ENCODE measurements around the gene FAM221B. TPM values are rescaled to one million over a fixed set of nuclear protein-coding genes. Genes with fewer than 3 reads are reported as not detected.

FAM221B gene
- total RNA-seq, 2 donors from 2014 or later = 0.33 TPM; not detected in 1

DNA sequence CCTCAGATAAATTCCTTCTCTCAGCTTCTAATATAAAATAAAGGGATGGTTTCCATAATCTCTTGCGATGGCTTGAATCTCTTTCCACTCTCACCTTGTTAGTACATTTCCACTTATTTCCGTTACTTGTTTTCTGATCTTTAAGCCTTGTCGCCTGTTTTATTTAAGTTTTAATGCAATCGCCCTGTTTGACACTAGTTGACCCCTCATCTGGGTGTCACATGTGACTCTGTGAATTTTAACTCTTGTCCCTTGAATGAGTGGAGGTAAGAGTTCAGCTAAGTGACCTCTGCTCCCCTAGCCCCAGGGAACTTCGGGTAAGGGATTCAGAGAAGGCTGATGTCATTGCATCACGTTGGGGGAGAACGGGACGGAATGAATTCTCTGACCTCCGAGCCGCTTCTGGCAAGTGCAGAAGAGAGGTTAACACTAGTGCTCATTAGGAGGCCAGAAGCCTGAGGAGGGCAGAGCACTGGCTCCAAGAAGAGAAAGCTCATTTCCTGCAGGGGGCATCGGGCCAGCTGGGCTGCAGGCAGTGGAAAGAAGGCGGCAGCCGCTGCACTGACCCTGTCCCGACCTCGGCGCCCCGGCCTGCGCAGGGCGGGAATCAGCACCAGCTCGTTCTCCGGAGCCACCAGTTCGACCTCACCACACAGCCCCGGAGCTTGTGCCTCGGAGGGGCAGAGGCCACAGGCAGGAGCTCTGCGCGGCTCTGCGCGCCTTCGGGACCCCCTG lies 14.3 kb downstream of the FAM221B start:
- DNase-seq (peak; percentile 68 to 81 (median 76)), ATAC-seq (peak; percentile 28)
- WGBS, 2 donors = 3 to 10% methylated on average over 11 to 29 of the region's 29 CpGs
- intact Hi-C loops (cut with DNase I) = no loop called here
- Histone ChIP-seq H3K27me3 (no peaks in the 10 kb centered on the region), H3K9me3 (no peaks in the 10 kb centered on the region), H3K4me1 (peaks cover 33% of the 10 kb centered on the region), H3K27ac (peak overlapping the region; percentile 97 to 99 (median 98)), H3K4me3 (peak overlapping the region; percentile 76 to 98), H3K36me3 (replicated peaks in 1 of 2; ENCODE audit: insufficient read depth in 1 of 2, low read depth in 2 of 2) (no peaks in the 10 kb centered on the region)
- peak in 6 of 7 experiments; percentile 10 to 50 (median 26) for TF ChIP-seq CTCF (IDR thresholded peaks at IDR 0.05)
- TF ChIP-seq POLR2A (IDR thresholded peaks at IDR 0.05) = no peak

DNA sequence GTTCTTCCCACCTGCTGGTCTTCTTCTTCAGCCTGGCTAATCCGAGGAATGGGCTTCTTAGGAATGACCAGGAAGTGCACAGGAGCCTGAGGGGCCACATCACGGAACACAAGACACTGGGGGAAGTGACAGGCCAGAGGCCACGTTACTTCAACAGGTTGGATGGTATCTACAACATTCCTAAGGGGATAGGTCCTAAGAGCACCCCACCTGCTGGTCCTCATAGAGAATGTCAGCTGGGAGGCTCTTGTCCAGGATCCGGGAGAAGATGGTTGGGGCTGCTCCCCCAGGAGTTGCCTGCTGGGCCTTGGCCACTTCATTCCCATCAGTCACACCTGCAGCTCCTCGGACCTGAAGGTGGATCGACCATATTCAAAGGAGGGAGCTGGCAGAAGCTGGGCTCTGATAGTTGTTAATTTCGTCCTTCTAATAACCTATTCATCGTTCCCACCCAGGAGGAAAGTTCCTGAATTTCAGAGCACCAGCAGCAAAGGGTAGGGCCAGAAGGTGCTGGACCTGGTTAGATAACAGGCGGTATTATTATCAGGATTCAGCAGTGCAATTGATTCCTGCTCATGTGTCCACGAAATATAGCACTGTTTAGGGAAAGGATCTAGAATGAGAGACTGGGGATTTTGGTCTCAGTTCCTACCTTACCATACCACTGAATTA lies 15.0 kb downstream of the FAM221B start:
- Histone ChIP-seq H3K4me1 (peaks cover 33% of the 10 kb centered on the region), H3K9me3 (no peaks in the 10 kb centered on the region), H3K36me3 (replicated peaks in 1 of 2; ENCODE audit: insufficient read depth in 1 of 2, low read depth in 2 of 2) (no peaks in the 10 kb centered on the region), H3K4me3 (no peak overlapping the region), H3K27me3 (no peaks in the 10 kb centered on the region), H3K27ac (peak overlapping the region; percentile 97 to 99 (median 98))
- 52 to 62% methylated on average over 8 to 10 of the region's 10 CpGs for WGBS, 2 donors
- DNase-seq = peak in 1 of 4 donors; percentile 18
- ATAC-seq = no peak
- intact Hi-C loops (cut with DNase I) = no loop called here
- TF ChIP-seq POLR2A (IDR thresholded peaks at IDR 0.05) (no peak), CTCF (IDR thresholded peaks at IDR 0.05) (peak in 2 of 7 experiments; percentile 5 to 20)

- ATAC-seq (peak; percentile 63), DNase-seq (peak; percentile 94 to 97 (median 96))
- H3K4me3 ChIP-seq = peak within 1 kb of the TSS in 1 of 2 donors; percentile 22
- no peaks in the 10 kb centered on the region for H3K9me3 ChIP-seq
- no peaks in the 10 kb centered on the region for H3K36me3 ChIP-seq (replicated peaks in 1 of 2; ENCODE audit: insufficient read depth in 1 of 2, low read depth in 2 of 2)
- WGBS, 2 donors = 1 to 3% methylated on average over 9 to 28 of the region's 28 CpGs
- peaks cover 33% of the 10 kb centered on the region for H3K4me1 ChIP-seq
- TF ChIP-seq POLR2A (IDR thresholded peaks at IDR 0.05) = peak in 2 of 3 donors; percentile 59 to 66
- peak in 1 of 7 experiments; percentile 2 for TF ChIP-seq CTCF (IDR thresholded peaks at IDR 0.05)
- peak within 1 kb of the TSS; percentile 18 to 98 (median 66) for H3K27ac ChIP-seq
- intact Hi-C loops (cut with DNase I) = no loop called here
- no peaks in the 10 kb centered on the region for H3K27me3 ChIP-seq
These were observed 16.4 kb downstream of the FAM221B start, which contains the start of gene SPAG8 for GRCh38 chr9:35812025-35812602. TSS of gene SPAG8 (minus strand) at chr9:35812262. CDS start at chr9:35812147, 115 bp downstream.

DNA sequence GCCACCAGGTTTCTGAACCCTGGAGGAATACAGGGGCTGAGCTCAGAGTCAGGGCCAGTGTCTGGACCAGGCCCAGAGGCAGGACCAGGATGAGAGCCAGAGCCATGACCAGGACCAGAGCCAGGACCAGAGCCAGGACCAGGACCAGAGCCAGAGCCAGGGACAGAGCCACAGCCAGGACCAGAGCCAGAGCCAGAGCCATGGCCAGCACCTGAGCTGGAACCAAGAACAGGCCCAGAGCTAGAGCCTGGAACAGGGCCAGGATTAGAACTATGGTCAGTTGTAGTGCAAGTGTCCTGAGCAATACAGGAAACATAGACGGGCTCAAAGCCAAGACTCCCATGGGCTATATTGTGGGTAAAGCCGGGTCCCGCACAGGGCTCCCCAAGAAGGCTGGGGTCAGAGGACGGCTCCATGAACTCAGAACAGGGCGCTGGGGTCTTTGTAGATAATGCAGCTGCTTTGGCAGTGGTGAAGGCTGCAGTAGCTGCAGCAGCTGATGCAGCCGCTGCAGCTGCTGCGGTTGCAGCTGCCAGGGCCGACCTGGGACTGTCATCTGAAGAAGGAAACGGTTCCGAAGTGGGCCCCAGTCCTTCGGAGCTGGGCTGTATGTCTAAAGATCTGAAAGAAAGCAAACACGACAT lies 17.0 kb downstream of the FAM221B start:
- peak overlapping the region in 2 of 4 donors; percentile 80 to 84 for H3K27ac ChIP-seq
- peak overlapping the region in 1 of 2 donors; percentile 22 for H3K4me3 ChIP-seq
- 11% methylated on average over 10 to 12 of the region's 12 CpGs for whole genome bisulfite sequencing, 2 donors
- H3K27me3 ChIP-seq = no peaks in the 10 kb centered on the region
- intact Hi-C loops (cut with DNase I) = no loop called here
- peaks cover 33% of the 10 kb centered on the region for H3K4me1 ChIP-seq
- H3K9me3 ChIP-seq = no peaks in the 10 kb centered on the region
- peak; percentile 43 to 78 (median 54) for DNase-seq
- TF ChIP-seq CTCF (IDR thresholded peaks at IDR 0.05) (no peak), POLR2A (IDR thresholded peaks at IDR 0.05) (no peak)
- no peaks in the 10 kb centered on the region for H3K36me3 ChIP-seq (replicated peaks in 1 of 2; ENCODE audit: insufficient read depth in 1 of 2, low read depth in 2 of 2)
- ATAC-seq = no peak

All from body of pancreas (tissue), 4 donors.